ENCODE results near the gene TSPYL4. TPM values are rescaled to one million over a fixed set of nuclear protein-coding genes. Genes with fewer than 3 reads are reported as not detected.

The TSPYL4 gene
- total and polyA plus RNA-seq, 2 donors (not counting 1 experiment from before 2014, with no cell fraction given) = 20.6 to 21.4 TPM

- ChIA-PET CTCF (interaction anchor here (1.0 to 1.9 kb wide), 5 partner anchors 13 to 317 kb away, joined by 3 to 10 read pairs (median 5); no protein-coding TSS in a partner anchor), POLR2A (interaction anchor here (0.8 kb wide), 1 partner anchor 24 kb away, joined by 3 read pairs; the partner anchor contains the start of gene TSPYL1)
- Histone ChIP-seq H3K9me3 (ENCODE audit: control extremely low read depth in 1 of 3, control insufficient read depth in 2 of 3, insufficient read depth in 1 of 3, low read length in 2 of 3) (no peaks in the 10 kb centered on the region), H3K4me3 (ENCODE audit: control extremely low read depth in 1 of 5, extremely low read depth in 1 of 5, insufficient read depth in 1 of 5, low read depth in 2 of 5, low read length in 4 of 5) (no peak overlapping the region), H3K27me3 (replicated peaks in 1 of 4; ENCODE audit: control extremely low read depth in 1 of 4, control insufficient read depth in 3 of 4, insufficient read depth in 4 of 4, low read length in 3 of 4) (no peaks in the 10 kb centered on the region), H2AFZ (ENCODE audit: insufficient read depth, low read depth, low read length, poor library complexity, severe bottlenecking) (no peak overlapping the region), H3K79me2 (ENCODE audit: control insufficient read depth, insufficient read depth, low read length) (peaks cover 40% of the 10 kb centered on the region), H3K4me2 (replicated peaks; ENCODE audit: low read depth, low read length, poor library complexity, severe bottlenecking) (peak overlapping the region; percentile 85), H3K9ac (ENCODE audit: low read length) (no peak overlapping the region), H3K36me3 (replicated peaks in 1 of 2; ENCODE audit: control extremely low read depth in 1 of 2, control insufficient read depth in 1 of 2, extremely low read depth in 1 of 2, insufficient read depth in 2 of 2, low read length in 1 of 2) (no peaks in the 10 kb centered on the region), H3K4me1 (ENCODE audit: control insufficient read depth in 2 of 2, insufficient read depth in 2 of 2, low read length in 2 of 2) (peaks cover 31 to 36% of the 10 kb centered on the region in 2 donors), H4K20me1 (ENCODE audit: control insufficient read depth, insufficient read depth, low read length, poor library complexity, severe bottlenecking) (no peaks in the 10 kb centered on the region), H3K27ac (ENCODE audit: low read length in 2 of 2) (no peak overlapping the region)
- ATAC-seq (ENCODE audit: low read depth) = no peak
- H3K27ac Mint-ChIP-seq = no peak overlapping the region
- peaks cover 23% of the 10 kb centered on the region for H3K4me1 Mint-ChIP-seq
- H3K9me3 Mint-ChIP-seq (ENCODE audit: insufficient read depth) = no peaks in the 10 kb centered on the region
- no peaks in the 10 kb centered on the region for H3K27me3 Mint-ChIP-seq
- TF ChIP-seq, protein P1, sequence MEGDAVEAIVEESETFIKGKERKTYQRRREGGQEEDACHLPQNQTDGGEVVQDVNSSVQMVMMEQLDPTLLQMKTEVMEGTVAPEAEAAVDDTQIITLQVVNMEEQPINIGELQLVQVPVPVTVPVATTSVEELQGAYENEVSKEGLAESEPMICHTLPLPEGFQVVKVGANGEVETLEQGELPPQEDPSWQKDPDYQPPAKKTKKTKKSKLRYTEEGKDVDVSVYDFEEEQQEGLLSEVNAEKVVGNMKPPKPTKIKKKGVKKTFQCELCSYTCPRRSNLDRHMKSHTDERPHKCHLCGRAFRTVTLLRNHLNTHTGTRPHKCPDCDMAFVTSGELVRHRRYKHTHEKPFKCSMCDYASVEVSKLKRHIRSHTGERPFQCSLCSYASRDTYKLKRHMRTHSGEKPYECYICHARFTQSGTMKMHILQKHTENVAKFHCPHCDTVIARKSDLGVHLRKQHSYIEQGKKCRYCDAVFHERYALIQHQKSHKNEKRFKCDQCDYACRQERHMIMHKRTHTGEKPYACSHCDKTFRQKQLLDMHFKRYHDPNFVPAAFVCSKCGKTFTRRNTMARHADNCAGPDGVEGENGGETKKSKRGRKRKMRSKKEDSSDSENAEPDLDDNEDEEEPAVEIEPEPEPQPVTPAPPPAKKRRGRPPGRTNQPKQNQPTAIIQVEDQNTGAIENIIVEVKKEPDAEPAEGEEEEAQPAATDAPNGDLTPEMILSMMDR (IDR thresholded peaks at IDR 0.05) = no peak
- TF ChIP-seq EZH2 (IDR thresholded peaks at IDR 0.05; ENCODE audit: borderline replicate concordance, insufficient read depth, low read depth, low read length, poor library complexity, severe bottlenecking) = no peak
- no peak overlapping the region for H3K4me3 Mint-ChIP-seq
- 20% methylated on average over 1 of the region's 5 CpGs for WGBS (ENCODE audit: insufficient coverage)
- no peak for DNase-seq
- intact Hi-C loops (cut with micrococcal nuclease) = loop anchor here (2.0 kb wide), 1 partner anchor 13 kb away; no protein-coding TSS in a partner anchor
Measured at GRCh38 chr6:116255246-116255800, 1.4 kb upstream of the TSPYL4 start.
